GM21786 (cell line): ENCODE measurements around the gene KBTBD13.

ENCODE experiments used
- ATAC-seq: cut with Tn5 transposase; IDR thresholded peaks from one replicate; pipeline ENCODE4 v1.9.1; 2021; ENCODE audit not compliant: unreplicated experiment

KBTBD13 gene

GRCh38 chr15:65105038-65105437 lies 28.5 kb downstream of the KBTBD13 start:
- no peak for ATAC-seq

- ATAC-seq, result no peak
Observed at GRCh38 chr15:65106011-65106590, 29.6 kb downstream of the KBTBD13 start.

GRCh38 chr15:65110676-65111292 lies 34.2 kb downstream of the KBTBD13 start:
- ATAC-seq, result no peak

GRCh38 chr15:65115086-65115485 lies 38.5 kb downstream of the KBTBD13 start, which contains the start of gene UBAP1L:
Gene UBAP1L (minus strand): TSS chr15:65115200. CDS start chr15:65106215, 8,985 bp downstream.
- no peak for ATAC-seq

- ATAC-seq, result no peak
Observed at GRCh38 chr15:65115542-65115941, 39.0 kb downstream of the KBTBD13 start.
